ENCODE data around the gene LAPTM4A. TPM values are rescaled to one million over a fixed set of nuclear protein-coding genes. Genes with fewer than 3 reads are reported as not detected.
"Not testable (repeated sequence)": the region's sequence is repeated elsewhere in the genome, so short reads cannot be mapped to it uniquely, and the experiment has no call there.

Gene LAPTM4A
- total RNA-seq, 1 donor from 2014 or later, result 141 TPM

DNA sequence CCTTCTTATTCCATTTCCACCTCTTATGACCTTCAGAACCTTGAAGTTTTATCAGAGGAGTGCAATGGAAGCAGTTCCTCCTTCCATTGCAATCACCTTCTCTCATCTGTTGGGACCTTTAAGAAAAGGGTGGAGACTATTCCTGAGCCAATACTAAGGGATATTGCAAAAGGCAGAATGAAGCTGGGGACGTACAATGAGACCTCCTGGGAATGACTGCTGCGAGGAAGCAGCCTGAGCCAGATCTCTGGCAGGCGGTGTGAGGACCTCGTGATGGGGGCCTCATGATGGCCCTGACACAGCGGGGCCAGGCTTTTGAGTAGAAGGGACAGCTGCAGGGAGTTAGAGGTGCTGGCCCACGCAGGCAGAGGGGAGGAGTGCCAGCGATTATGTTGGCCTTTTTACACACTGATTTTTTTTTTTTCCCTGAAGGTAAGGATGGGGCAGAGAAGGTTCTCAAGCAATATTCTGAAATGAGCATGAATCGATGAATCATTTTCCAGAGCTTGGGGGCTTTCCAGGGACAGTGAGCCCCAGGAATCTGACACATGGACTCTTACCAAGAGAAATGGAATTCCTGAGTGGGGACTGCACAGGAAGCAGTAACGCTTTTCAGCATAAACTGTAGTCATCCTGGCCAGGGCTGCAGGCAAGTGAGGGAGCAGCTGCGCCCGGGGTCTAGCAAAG, 40.0 kb upstream of the LAPTM4A start:
- TF ChIP-seq CTCF (IDR thresholded peaks at IDR 0.05; ENCODE audit: insufficient read depth, low read length, poor library complexity, severe bottlenecking), result no peak
- no peaks in the 10 kb centered on the region for H3K36me3 ChIP-seq (ENCODE audit: control insufficient read depth, insufficient read depth, low read length)
- H3K27me3 ChIP-seq (ENCODE audit: control insufficient read depth, insufficient read depth, low read length), result no peaks in the 10 kb centered on the region
- DNase-seq (ENCODE audit: low read depth), result peak; percentile 72
- no peak overlapping the region for H3K4me3 ChIP-seq (ENCODE audit: low read depth, low read length)

DNA sequence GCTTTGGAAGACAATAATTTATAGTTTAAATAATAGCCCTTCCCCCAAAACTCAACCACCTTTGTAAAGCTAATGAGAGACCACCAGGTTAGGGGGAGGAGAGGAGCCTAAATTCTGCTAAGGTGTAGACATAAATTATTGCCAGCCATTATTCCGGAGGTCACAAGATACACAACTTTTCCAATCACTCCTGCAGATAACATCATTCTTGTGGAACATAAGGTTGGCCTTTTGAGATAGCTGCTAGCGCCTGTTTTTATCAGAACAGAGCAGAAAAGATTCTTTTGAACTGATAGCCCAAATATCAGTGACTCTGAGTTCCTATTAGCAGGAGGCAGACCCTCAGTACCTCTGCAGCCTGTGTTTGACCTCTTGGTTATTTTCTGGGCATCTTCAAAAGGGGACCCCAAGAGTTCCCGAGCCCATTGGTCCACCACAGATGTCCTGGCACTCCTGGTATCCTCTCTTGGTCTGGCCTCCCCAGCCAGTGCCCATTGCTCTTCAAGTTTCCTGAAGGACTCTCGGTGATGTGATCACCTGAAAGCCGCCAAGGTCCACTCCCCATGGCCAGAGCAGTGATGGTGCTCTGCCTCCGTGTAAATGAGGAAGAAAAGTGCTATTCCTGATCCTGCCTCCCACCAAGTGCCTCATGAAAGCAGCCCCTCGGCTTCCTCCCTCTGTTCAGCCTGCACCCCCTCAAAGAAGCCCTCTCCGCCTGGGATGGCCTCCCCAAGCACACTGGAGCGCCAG, 38.5 kb upstream of the LAPTM4A start:
- no peak for DNase-seq (ENCODE audit: low read depth)
- TF ChIP-seq CTCF (IDR thresholded peaks at IDR 0.05; ENCODE audit: insufficient read depth, low read length, poor library complexity, severe bottlenecking), result no peak
- Histone ChIP-seq H3K27me3 (ENCODE audit: control insufficient read depth, insufficient read depth, low read length) (no peaks in the 10 kb centered on the region), H3K4me3 (ENCODE audit: low read depth, low read length) (no peak overlapping the region), H3K36me3 (ENCODE audit: control insufficient read depth, insufficient read depth, low read length) (no peaks in the 10 kb centered on the region)

DNA sequence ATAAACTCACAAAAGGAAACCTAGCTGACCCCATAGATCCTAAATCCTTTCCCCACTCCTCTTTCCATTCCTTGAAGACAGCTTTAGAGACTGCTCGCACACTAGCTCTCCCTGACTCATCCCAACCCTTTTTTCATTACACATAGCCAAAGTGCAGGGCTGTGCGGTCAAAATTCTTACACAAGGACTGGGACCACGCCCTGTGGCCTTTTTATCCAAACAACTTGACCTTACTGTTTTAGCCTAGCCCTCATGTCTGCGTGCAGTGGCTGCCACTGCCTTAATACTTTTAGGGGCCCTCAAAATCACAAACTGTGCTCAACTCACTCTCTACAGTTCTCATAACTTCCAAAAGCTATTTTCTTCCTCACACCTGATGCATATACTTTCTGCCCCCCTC, 34.5 kb upstream of the LAPTM4A start:
- DNase-seq (ENCODE audit: low read depth), result not testable (repeated sequence)

GRCh38 chr2:20082812-20083211, 31.4 kb upstream of the LAPTM4A start:
- not testable (repeated sequence) for H3K27me3 ChIP-seq (ENCODE audit: control insufficient read depth, insufficient read depth, low read length); H3K4me3 ChIP-seq (ENCODE audit: low read depth, low read length); H3K36me3 ChIP-seq (ENCODE audit: control insufficient read depth, insufficient read depth, low read length); DNase-seq (ENCODE audit: low read depth)

More for the DNA sequence above, 34.5 kb upstream of the LAPTM4A start:
- H3K27me3 ChIP-seq (ENCODE audit: control insufficient read depth, insufficient read depth, low read length); H3K4me3 ChIP-seq (ENCODE audit: low read depth, low read length); H3K36me3 ChIP-seq (ENCODE audit: control insufficient read depth, insufficient read depth, low read length): not testable (repeated sequence)

DNA sequence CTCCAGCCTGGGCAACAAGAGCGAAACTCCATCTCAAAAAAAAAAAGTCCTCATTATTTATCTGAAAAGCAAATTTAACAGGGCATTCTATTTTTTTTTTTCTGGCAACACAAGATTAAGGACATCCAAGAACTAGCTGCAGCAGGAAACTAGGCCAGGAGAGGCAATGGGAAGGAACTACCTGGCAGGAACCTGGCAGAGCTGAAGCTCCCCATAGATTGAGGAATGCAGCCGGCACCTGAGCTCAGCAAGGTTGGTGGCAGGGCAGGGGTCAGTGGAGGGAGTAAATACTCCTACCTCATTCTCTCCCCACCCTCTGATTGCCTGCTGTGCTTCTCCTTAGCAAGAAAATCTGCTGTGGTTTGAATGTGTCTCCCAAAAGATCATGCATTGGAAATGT, 30.4 kb upstream of the LAPTM4A start:
- DNase-seq (ENCODE audit: low read depth), result no peak
- no peak for TF ChIP-seq CTCF (IDR thresholded peaks at IDR 0.05; ENCODE audit: insufficient read depth, low read length, poor library complexity, severe bottlenecking)
- H3K4me3 ChIP-seq (ENCODE audit: low read depth, low read length), result no peak overlapping the region
- H3K36me3 ChIP-seq (ENCODE audit: control insufficient read depth, insufficient read depth, low read length), result no peaks in the 10 kb centered on the region
- no peaks in the 10 kb centered on the region for H3K27me3 ChIP-seq (ENCODE audit: control insufficient read depth, insufficient read depth, low read length)

DNA sequence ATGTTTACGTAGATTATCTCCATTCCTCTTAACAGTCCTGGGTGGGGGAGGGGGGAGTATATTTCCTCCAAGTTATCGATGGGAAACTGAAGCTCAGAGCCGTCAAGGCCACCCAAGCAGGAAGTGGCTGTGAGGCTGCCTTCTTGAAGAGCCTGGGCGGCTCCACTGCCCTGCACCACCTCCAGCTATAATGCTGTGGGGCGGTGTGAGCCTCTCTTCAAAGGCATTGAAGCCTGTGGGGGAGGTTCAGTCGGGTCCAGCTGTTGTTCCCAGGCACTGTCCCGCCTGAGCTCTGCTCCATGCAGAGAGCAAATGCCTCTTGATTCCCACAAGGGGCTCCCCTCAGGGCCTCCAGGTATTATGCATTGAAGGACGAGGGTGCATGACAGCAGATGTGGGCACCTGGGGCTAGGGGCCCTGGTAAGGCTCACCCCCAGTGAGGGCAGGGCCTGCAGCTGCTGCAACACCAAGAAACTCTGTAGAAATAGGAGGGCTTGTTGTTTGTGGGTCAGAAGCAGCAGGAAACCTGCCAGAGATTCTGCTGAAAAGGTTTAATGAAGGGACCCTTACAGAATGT, 29.5 kb upstream of the LAPTM4A start:
- TF ChIP-seq CTCF (IDR thresholded peaks at IDR 0.05; ENCODE audit: insufficient read depth, low read length, poor library complexity, severe bottlenecking), result no peak
- no peak for DNase-seq (ENCODE audit: low read depth)

More for the DNA sequence above, 29.5 kb upstream of the LAPTM4A start:
- no peak overlapping the region for H3K4me3 ChIP-seq (ENCODE audit: low read depth, low read length)
- no peaks in the 10 kb centered on the region for H3K36me3 ChIP-seq (ENCODE audit: control insufficient read depth, insufficient read depth, low read length)
- no peaks in the 10 kb centered on the region for H3K27me3 ChIP-seq (ENCODE audit: control insufficient read depth, insufficient read depth, low read length)

Data from kidney epithelial cell (primary cell).